Measurements from ENCODE around the gene CEP112.

CEP112 gene

DNA sequence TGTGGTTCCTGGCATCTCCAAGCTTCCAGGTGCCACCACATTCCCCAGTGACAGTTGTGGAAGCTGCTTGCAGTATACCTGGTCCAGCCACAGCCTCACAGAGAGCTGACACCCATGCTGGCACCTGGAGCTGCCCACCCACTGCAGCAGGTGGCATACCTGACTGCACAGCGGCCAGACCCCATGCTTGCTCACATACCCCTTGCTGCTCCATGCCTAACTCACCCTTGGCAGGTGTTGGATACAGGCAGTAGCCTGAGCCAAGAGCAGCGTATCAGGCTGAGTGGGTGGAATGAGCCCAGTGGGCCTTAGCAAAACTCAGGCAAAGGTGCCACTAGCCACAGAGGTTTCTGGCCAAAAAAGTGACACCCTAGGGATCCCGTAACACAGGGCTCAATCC, 232.3 kb downstream of the CEP112 start:
- Histone ChIP-seq H3K4me3 (ENCODE audit: insufficient read depth, low read length, poor library complexity, severe bottlenecking) (no peak overlapping the region), H3K9me2 (replicated peaks; ENCODE audit: insufficient read depth, low read length) (no peaks in the 10 kb centered on the region), H2AFZ (ENCODE audit: low read depth, low read length, severe bottlenecking) (no peak overlapping the region), H3K79me2 (ENCODE audit: insufficient read depth, low read length) (no peaks in the 10 kb centered on the region), H4K20me1 (ENCODE audit: low read depth, low read length) (no peaks in the 10 kb centered on the region), H3K27me3 (ENCODE audit: low read length) (no peaks in the 10 kb centered on the region), H3K27ac (ENCODE audit: low read depth, low read length) (no peak overlapping the region), H3F3A (ENCODE audit: insufficient read depth) (no peaks in the 10 kb centered on the region), H3K9me3 (ENCODE audit: insufficient read depth, low read length) (peaks cover 16% of the 10 kb centered on the region; the same call in 1 of the 2 replicates), H3K36me3 (ENCODE audit: low read length) (no peaks in the 10 kb centered on the region), H3K9ac (ENCODE audit: low read length) (no peak overlapping the region), H3K4me2 (ENCODE audit: low read depth, low read length, poor library complexity, severe bottlenecking) (no peak overlapping the region)
- TF ChIP-seq EZH2phosphoT487 (conservative IDR thresholded peaks at IDR 0.05; ENCODE audit: low read length): no peak
- TF ChIP-seq, protein P1, sequence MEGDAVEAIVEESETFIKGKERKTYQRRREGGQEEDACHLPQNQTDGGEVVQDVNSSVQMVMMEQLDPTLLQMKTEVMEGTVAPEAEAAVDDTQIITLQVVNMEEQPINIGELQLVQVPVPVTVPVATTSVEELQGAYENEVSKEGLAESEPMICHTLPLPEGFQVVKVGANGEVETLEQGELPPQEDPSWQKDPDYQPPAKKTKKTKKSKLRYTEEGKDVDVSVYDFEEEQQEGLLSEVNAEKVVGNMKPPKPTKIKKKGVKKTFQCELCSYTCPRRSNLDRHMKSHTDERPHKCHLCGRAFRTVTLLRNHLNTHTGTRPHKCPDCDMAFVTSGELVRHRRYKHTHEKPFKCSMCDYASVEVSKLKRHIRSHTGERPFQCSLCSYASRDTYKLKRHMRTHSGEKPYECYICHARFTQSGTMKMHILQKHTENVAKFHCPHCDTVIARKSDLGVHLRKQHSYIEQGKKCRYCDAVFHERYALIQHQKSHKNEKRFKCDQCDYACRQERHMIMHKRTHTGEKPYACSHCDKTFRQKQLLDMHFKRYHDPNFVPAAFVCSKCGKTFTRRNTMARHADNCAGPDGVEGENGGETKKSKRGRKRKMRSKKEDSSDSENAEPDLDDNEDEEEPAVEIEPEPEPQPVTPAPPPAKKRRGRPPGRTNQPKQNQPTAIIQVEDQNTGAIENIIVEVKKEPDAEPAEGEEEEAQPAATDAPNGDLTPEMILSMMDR (IDR thresholded peaks at IDR 0.05; ENCODE audit: insufficient read depth, low read length, poor library complexity, severe bottlenecking): no peak

DNA sequence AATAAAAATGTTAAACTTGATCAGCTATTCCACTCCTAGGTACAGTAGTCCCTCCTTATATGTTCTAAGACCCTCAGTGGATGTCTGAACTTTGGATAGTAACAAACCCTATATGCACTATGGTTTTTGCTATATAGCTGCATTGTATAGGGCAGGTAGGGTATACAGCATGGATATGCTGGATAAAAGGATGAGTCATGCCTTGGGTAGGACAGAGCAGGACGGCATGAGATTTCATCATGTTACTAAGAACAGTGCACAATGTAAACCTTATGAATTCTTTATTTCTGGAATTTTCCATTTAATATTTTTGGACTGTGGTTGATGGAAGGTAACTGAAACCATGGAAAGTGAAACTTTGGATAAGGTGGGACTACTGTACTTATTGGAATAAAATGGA, 235.1 kb downstream of the CEP112 start:
- Histone ChIP-seq H4K20me1 (ENCODE audit: low read depth, low read length) (no peaks in the 10 kb centered on the region), H3K9me2 (replicated peaks; ENCODE audit: insufficient read depth, low read length) (no peaks in the 10 kb centered on the region), H3K9me3 (ENCODE audit: insufficient read depth, low read length) (peaks cover 16% of the 10 kb centered on the region; the same call in 1 of the 2 replicates), H3K79me2 (ENCODE audit: insufficient read depth, low read length) (no peaks in the 10 kb centered on the region), H3F3A (ENCODE audit: insufficient read depth) (no peaks in the 10 kb centered on the region), H2AFZ (ENCODE audit: low read depth, low read length, severe bottlenecking) (no peak overlapping the region), H3K4me3 (ENCODE audit: insufficient read depth, low read length, poor library complexity, severe bottlenecking) (no peak overlapping the region), H3K27me3 (ENCODE audit: low read length) (no peaks in the 10 kb centered on the region), H3K27ac (ENCODE audit: low read depth, low read length) (no peak overlapping the region), H3K36me3 (ENCODE audit: low read length) (no peaks in the 10 kb centered on the region), H3K4me2 (ENCODE audit: low read depth, low read length, poor library complexity, severe bottlenecking) (no peak overlapping the region), H3K9ac (ENCODE audit: low read length) (no peak overlapping the region)
- no peak for TF ChIP-seq EZH2phosphoT487 (conservative IDR thresholded peaks at IDR 0.05; ENCODE audit: low read length)
- TF ChIP-seq, protein P1 (IDR thresholded peaks at IDR 0.05; ENCODE audit: insufficient read depth, low read length, poor library complexity, severe bottlenecking): no peak

DNA sequence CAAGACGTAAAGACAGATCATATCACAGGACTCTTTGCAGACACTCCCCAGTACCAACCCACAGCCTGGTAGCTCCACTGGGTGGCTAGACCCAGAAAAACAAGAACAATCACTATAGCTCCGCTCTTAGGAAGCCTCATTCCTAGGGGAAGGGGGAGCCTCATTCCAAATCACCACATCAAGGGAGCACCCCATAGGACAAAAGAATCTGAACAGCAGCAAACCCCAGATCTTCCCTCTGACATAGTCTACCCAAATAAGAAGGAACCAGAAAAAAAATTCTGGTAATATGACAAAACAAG, 237.8 kb downstream of the CEP112 start:
- TF ChIP-seq, protein P1 (IDR thresholded peaks at IDR 0.05; ENCODE audit: insufficient read depth, low read length, poor library complexity, severe bottlenecking): no peak
- no peak for TF ChIP-seq EZH2phosphoT487 (conservative IDR thresholded peaks at IDR 0.05; ENCODE audit: low read length)
- peaks cover 11% of the 10 kb centered on the region; the same call in 1 of the 2 replicates for H3K9me3 ChIP-seq (ENCODE audit: insufficient read depth, low read length)
- H3K4me3 ChIP-seq (ENCODE audit: insufficient read depth, low read length, poor library complexity, severe bottlenecking): no peak overlapping the region
- no peak overlapping the region for H3K4me2 ChIP-seq (ENCODE audit: low read depth, low read length, poor library complexity, severe bottlenecking)
- H3K9me2 ChIP-seq (replicated peaks; ENCODE audit: insufficient read depth, low read length): no peaks in the 10 kb centered on the region
- H3K9ac ChIP-seq (ENCODE audit: low read length): no peak overlapping the region
- H2AFZ ChIP-seq (ENCODE audit: low read depth, low read length, severe bottlenecking): no peak overlapping the region
- H3K27me3 ChIP-seq (ENCODE audit: low read length): no peaks in the 10 kb centered on the region
- H4K20me1 ChIP-seq (ENCODE audit: low read depth, low read length): no peaks in the 10 kb centered on the region
- no peak overlapping the region for H3K27ac ChIP-seq (ENCODE audit: low read depth, low read length)
- H3F3A ChIP-seq (ENCODE audit: insufficient read depth): no peaks in the 10 kb centered on the region
- H3K36me3 ChIP-seq (ENCODE audit: low read length): no peaks in the 10 kb centered on the region
- no peaks in the 10 kb centered on the region for H3K79me2 ChIP-seq (ENCODE audit: insufficient read depth, low read length)

Data from SU-DHL-6 (cell line).